Prostate gland (tissue), 2 donors: ENCODE measurements around the gene CTSC.

Experiments
- CTCF ChIP-seq, 4 experiments: fragments of 200-600 bp in 2 of 4; fragments of 450-650 bp in 2 of 4; sonication (generic) in 2 of 4; IDR thresholded peaks; 1 replicate in 3 of 4; 2 replicates in 1 of 4; pipeline ENCODE4 v1.5.1; 2016 to 2019; ENCODE audit warnings: antibody characterized with exemption in 4 of 4, mild to moderate bottlenecking in 2 of 4, moderate library complexity in 2 of 4
- POLR2A ChIP-seq: fragments of 450-650 bp; IDR thresholded peaks from one replicate; pipeline ENCODE4 v1.6.1; 2016; ENCODE audit warnings: antibody characterized with exemption, mild to moderate bottlenecking

- TF ChIP-seq CTCF (IDR thresholded peaks at IDR 0.05): no peak
- no peak for TF ChIP-seq POLR2A
These were observed 33.2 kb downstream of the CTSC start for GRCh38 chr11:88304352-88304751.
